Loucy (cell line): Measurements from ENCODE around the gene OR2T2.
"Not testable (repeated sequence)": the region's sequence is repeated elsewhere in the genome, so short reads cannot be mapped to it uniquely, and the experiment has no call there.

Experiments used
- H2AFZ ChIP-seq: fragments of 200-600 bp; sonication (generic); 2 replicates; pipeline ENCODE4 v1.6.0; 2016; ENCODE audit warnings: antibody characterized with exemption, mild to moderate bottlenecking, low read length, moderate library complexity
- H3F3A ChIP-seq: fragments of 200-600 bp; 2 replicates; pipeline ENCODE4 v1.6.0; 2016; ENCODE audit warnings: antibody characterized with exemption, low read depth, mild to moderate bottlenecking
- H3K27me3 ChIP-seq: fragments of 200-600 bp; sonication (generic); 2 replicates; pipeline ENCODE4 v1.6.1; 2014; ENCODE audit warnings: low read length, mild to moderate bottlenecking; ENCODE audit not compliant: insufficient read depth, poor library complexity, severe bottlenecking
- H3K36me3 ChIP-seq: fragments of 200-600 bp; sonication (generic); 2 replicates; pipeline ENCODE4 v1.6.1; 2016; ENCODE audit warnings: low read length; ENCODE audit not compliant: insufficient read depth
- H3K4me1 ChIP-seq: fragments of 200-600 bp; sonication (generic); 2 replicates; pipeline ENCODE4 v1.5.1; 2014; ENCODE audit warnings: low read length, mild to moderate bottlenecking; ENCODE audit not compliant: insufficient read depth, poor library complexity, severe bottlenecking
- H3K4me2 ChIP-seq: fragments of 200-600 bp; sonication (generic); 2 replicates; pipeline ENCODE4 v1.6.0; 2014; ENCODE audit warnings: antibody characterized with exemption, low read length, low read depth, mild to moderate bottlenecking; ENCODE audit not compliant: poor library complexity, severe bottlenecking
- H3K4me3 ChIP-seq: fragments of 200-600 bp; sonication (generic); 2 replicates; pipeline ENCODE4 v1.5.1; 2014; ENCODE audit warnings: low read length, mild to moderate bottlenecking, mixed read lengths; ENCODE audit not compliant: poor library complexity, severe bottlenecking
- H3K79me2 ChIP-seq: fragments of 200-600 bp; sonication (generic); 2 replicates; pipeline ENCODE4 v1.6.1; 2014; ENCODE audit warnings: low read length; ENCODE audit not compliant: insufficient read depth
- H3K9ac ChIP-seq: fragments of 200-600 bp; sonication (generic); 2 replicates; pipeline ENCODE4 v1.6.0; 2014; ENCODE audit warnings: mild to moderate bottlenecking, low read depth, low read length, moderate library complexity; ENCODE audit not compliant: poor library complexity, severe bottlenecking
- H3K9me2 ChIP-seq: fragments of 200-600 bp; sonication (generic); replicated peaks from 2 replicates; pipeline ENCODE4 v1.6.1; 2016; ENCODE audit warnings: low read depth, low read length, mixed read lengths
- H3K9me3 ChIP-seq: fragments of 200-600 bp; sonication (generic); 2 replicates; pipeline ENCODE4 v1.6.1; 2014; ENCODE audit warnings: mild to moderate bottlenecking, antibody characterized with exemption, low read length, low read depth; ENCODE audit not compliant: insufficient read depth
- H4K20me1 ChIP-seq: fragments of 200-600 bp; sonication (generic); 2 replicates; pipeline ENCODE4 v1.6.0; 2014; ENCODE audit warnings: antibody characterized with exemption, low read length, mild to moderate bottlenecking; ENCODE audit not compliant: insufficient read depth, poor library complexity, severe bottlenecking
- EZH2phosphoT487 ChIP-seq: fragments of 200-600 bp; IDR thresholded peaks from 2 replicates; pipeline ENCODE4 v1.6.1; 2018; ENCODE audit warnings: antibody characterized with exemption, mild to moderate bottlenecking, moderate library complexity, borderline replicate concordance
- TF ChIP-seq, protein P1 (sequence below): fragments of 200-600 bp; sonication (generic); conservative IDR thresholded peaks from 2 replicates; pipeline ENCODE4 v1.5.1; 2014; ENCODE audit warnings: mild to moderate bottlenecking, antibody characterized with exemption, low read length

The OR2T2 gene, protein sequence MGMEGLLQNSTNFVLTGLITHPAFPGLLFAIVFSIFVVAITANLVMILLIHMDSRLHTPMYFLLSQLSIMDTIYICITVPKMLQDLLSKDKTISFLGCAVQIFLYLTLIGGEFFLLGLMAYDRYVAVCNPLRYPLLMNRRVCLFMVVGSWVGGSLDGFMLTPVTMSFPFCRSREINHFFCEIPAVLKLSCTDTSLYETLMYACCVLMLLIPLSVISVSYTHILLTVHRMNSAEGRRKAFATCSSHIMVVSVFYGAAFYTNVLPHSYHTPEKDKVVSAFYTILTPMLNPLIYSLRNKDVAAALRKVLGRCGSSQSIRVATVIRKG

DNA sequence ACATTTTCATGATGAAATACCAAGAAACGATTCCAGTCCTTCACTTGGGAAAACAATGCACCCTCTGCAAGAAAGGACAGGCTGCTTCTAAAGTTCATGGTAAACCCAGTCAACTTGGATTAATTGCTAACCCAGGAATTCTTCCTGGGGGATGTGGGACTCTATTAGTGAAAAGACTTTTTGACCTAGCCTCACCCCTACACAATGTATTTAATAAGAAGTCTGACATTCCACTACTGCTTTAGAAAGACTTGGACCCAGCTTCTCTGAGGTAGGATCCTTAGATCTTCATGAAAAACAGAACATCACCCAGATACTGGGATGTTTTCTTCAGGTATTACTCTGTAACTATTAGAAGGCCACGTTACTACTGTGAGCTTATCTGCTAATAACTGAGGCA, at the start of gene OR2T2:
OR2T2 (plus strand) TSS at position 239 of the 400 bp plus-strand sequence. CDS start 7,161 bp downstream, outside the sequence.
- H3K9ac ChIP-seq = not testable (repeated sequence)

DNA sequence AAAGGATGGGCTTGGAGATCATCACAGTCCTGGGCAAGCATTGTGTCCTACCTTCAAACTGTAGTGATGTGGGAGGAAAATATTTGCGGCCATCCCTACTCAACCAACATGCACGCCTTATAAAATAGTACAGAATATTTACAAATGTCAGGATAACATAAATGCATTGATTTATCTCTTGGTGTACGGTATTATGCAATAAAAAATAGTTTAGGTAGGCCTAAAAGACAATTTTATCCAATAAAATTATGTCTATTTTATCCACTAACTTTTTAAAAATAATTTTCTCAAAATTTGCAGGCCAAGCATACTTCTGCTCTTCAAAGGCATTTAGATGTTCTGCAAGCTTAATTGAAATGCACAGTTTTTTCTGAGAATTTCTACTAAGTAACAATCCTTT, 42.7 kb upstream of the OR2T2 start, which contains the start of gene OR2T1:
OR2T1 (plus strand) TSS at position 301 of the 400 bp plus-strand sequence. CDS start 3,100 bp downstream, outside the sequence.
- peaks cover 4% of the 10 kb centered on the region; the same call in 1 of the 2 replicates for H3K9me3 ChIP-seq

More for the DNA sequence above, at the start of gene OR2T2:
- H3F3A ChIP-seq, H3K27me3 ChIP-seq, H3K4me3 ChIP-seq, H3K79me2 ChIP-seq, H2AFZ ChIP-seq, H3K9me3 ChIP-seq, H3K4me2 ChIP-seq, H4K20me1 ChIP-seq, H3K9me2 ChIP-seq, H3K4me1 ChIP-seq, H3K36me3 ChIP-seq: not testable (repeated sequence)

DNA sequence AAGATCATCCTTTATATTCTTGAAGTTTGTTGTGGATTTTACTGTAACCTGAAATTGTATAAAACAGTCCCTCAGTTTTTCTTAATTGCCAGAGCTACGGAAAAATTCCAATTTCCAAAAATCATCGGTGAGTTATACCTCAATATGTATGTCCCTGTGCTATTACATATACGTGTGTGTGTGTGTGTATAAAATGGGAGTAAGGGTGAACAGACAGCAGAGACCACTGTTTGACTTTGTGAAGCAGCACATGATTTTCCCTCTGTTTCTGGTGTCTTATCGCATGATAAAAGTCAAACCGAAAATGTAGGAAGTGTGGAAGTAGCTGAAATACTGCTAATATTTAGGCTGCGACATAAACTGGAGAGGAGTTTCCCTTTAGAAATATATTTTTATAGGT, 41.4 kb upstream of the OR2T2 start:
- no peak overlapping the region for H3K4me3 ChIP-seq
- no peaks in the 10 kb centered on the region for H3K4me1 ChIP-seq
- no peaks in the 10 kb centered on the region for H4K20me1 ChIP-seq
- no peak overlapping the region for H2AFZ ChIP-seq
- H3F3A ChIP-seq = peaks cover 2% of the 10 kb centered on the region; the same call in 1 of the 2 replicates
- H3K9ac ChIP-seq = no peak overlapping the region
- no peaks in the 10 kb centered on the region for H3K36me3 ChIP-seq
- peaks cover 4% of the 10 kb centered on the region; the same call in 1 of the 2 replicates for H3K9me3 ChIP-seq
- no peaks in the 10 kb centered on the region for H3K9me2 ChIP-seq
- H3K27me3 ChIP-seq = no peaks in the 10 kb centered on the region
- TF ChIP-seq, protein P1, sequence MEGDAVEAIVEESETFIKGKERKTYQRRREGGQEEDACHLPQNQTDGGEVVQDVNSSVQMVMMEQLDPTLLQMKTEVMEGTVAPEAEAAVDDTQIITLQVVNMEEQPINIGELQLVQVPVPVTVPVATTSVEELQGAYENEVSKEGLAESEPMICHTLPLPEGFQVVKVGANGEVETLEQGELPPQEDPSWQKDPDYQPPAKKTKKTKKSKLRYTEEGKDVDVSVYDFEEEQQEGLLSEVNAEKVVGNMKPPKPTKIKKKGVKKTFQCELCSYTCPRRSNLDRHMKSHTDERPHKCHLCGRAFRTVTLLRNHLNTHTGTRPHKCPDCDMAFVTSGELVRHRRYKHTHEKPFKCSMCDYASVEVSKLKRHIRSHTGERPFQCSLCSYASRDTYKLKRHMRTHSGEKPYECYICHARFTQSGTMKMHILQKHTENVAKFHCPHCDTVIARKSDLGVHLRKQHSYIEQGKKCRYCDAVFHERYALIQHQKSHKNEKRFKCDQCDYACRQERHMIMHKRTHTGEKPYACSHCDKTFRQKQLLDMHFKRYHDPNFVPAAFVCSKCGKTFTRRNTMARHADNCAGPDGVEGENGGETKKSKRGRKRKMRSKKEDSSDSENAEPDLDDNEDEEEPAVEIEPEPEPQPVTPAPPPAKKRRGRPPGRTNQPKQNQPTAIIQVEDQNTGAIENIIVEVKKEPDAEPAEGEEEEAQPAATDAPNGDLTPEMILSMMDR = peak; percentile 43
- TF ChIP-seq EZH2phosphoT487 = no peak
- no peak overlapping the region for H3K4me2 ChIP-seq
- H3K79me2 ChIP-seq = no peaks in the 10 kb centered on the region

More for the DNA sequence above, 42.7 kb upstream of the OR2T2 start, which contains the start of gene OR2T1:
- Histone ChIP-seq H3K4me2 (no peak within 1 kb of the TSS), H4K20me1 (no peaks in the 10 kb centered on the region), H3F3A (peaks cover 2% of the 10 kb centered on the region; the same call in 1 of the 2 replicates), H3K9me2 (no peaks in the 10 kb centered on the region), H2AFZ (no peak within 1 kb of the TSS), H3K4me3 (no peak within 1 kb of the TSS), H3K4me1 (no peaks in the 10 kb centered on the region), H3K27me3 (no peaks in the 10 kb centered on the region), H3K79me2 (no peaks in the 10 kb centered on the region), H3K9ac (no peak within 1 kb of the TSS), H3K36me3 (no peaks in the 10 kb centered on the region)
- no peak for TF ChIP-seq EZH2phosphoT487
- TF ChIP-seq, protein P1 = no peak
